HFFc6 (cell line): ENCODE results near the gene OPCML. TPM values are rescaled to one million over a fixed set of nuclear protein-coding genes. Genes with fewer than 3 reads are reported as not detected.

Experiments used
- DNase-seq: peaks from one replicate; pipeline ENCODE4 v3.0.0-alpha.2; 2018
- H3K27ac Mint-ChIP-seq: 2 replicates; pipeline ENCODE4 v1.8.0; 2020; ENCODE audit warnings: mild to moderate bottlenecking, mixed read lengths
- H3K27me3 Mint-ChIP-seq: 2 replicates; pipeline ENCODE4 v1.8.0; 2021; ENCODE audit warnings: mild to moderate bottlenecking, moderate library complexity, mixed read lengths; ENCODE audit not compliant: insufficient read depth
- H3K36me3 Mint-ChIP-seq: 2 replicates; pipeline ENCODE4 v1.8.0; 2021; ENCODE audit warnings: low read depth, mixed read lengths
- H3K4me1 Mint-ChIP-seq: 2 replicates; pipeline ENCODE4 v1.8.0; 2020; ENCODE audit warnings: low read depth, mixed read lengths
- H3K4me3 Mint-ChIP-seq: 2 replicates; pipeline ENCODE4 v1.8.0; 2020; ENCODE audit warnings: mild to moderate bottlenecking, moderate library complexity, mixed read lengths
- H3K9me3 Mint-ChIP-seq: 2 replicates; pipeline ENCODE4 v1.8.0; 2020; ENCODE audit warnings: mild to moderate bottlenecking, mixed read lengths
- total RNA-seq, 6 experiments: library from RNA; stranded (reverse); fragmentation: NEBNext Ultra II Directional; extraction: Animal tissue kit (Norgen Biotek cat#: 25700); gene quantifications; 2 replicates in 1 of 6; 3 replicates in 5 of 6; pipeline ENCODE4 v1.2.3, GENCODE V29; 2021
- TF ChIP-seq, protein P1 (sequence below): fragments of 200-600 bp; sonication (generic); IDR thresholded peaks from 2 replicates; pipeline ENCODE4 v1.5.0; 2021; ENCODE audit warnings: antibody characterized with exemption, mild to moderate bottlenecking

OPCML gene
- total RNA-seq, 6 experiments from 2014 or later = 0.11 to 1.7 (median 0.33) TPM

DNA sequence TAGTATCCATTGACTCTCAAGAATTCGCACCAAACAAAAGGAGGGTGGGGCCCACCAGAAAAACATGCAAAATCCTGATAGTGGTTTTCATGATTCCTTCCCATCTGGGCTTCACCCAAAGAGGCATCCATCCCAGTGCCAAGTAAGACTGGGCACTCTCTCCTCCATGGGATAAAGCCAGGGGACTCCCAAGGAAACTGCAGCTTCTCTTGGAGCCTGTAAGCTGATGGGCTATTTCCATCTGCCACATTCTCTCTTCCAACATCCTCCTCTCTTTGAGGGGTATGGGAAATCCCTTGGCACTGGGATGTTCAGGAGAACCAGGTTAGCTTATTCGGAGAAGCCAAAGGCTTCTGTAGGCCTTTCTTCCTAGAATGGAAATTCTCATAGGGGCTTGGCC is 10.8 kb downstream of the OPCML start:
- no peak overlapping the region for H3K4me3 Mint-ChIP-seq
- H3K4me1 Mint-ChIP-seq = no peaks in the 10 kb centered on the region
- H3K9me3 Mint-ChIP-seq = peaks cover 43% of the 10 kb centered on the region
- TF ChIP-seq, protein P1, sequence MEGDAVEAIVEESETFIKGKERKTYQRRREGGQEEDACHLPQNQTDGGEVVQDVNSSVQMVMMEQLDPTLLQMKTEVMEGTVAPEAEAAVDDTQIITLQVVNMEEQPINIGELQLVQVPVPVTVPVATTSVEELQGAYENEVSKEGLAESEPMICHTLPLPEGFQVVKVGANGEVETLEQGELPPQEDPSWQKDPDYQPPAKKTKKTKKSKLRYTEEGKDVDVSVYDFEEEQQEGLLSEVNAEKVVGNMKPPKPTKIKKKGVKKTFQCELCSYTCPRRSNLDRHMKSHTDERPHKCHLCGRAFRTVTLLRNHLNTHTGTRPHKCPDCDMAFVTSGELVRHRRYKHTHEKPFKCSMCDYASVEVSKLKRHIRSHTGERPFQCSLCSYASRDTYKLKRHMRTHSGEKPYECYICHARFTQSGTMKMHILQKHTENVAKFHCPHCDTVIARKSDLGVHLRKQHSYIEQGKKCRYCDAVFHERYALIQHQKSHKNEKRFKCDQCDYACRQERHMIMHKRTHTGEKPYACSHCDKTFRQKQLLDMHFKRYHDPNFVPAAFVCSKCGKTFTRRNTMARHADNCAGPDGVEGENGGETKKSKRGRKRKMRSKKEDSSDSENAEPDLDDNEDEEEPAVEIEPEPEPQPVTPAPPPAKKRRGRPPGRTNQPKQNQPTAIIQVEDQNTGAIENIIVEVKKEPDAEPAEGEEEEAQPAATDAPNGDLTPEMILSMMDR = no peak
- DNase-seq = no peak
- no peak overlapping the region for H3K27ac Mint-ChIP-seq
- H3K36me3 Mint-ChIP-seq = no peaks in the 10 kb centered on the region
- no peaks in the 10 kb centered on the region for H3K27me3 Mint-ChIP-seq

DNA sequence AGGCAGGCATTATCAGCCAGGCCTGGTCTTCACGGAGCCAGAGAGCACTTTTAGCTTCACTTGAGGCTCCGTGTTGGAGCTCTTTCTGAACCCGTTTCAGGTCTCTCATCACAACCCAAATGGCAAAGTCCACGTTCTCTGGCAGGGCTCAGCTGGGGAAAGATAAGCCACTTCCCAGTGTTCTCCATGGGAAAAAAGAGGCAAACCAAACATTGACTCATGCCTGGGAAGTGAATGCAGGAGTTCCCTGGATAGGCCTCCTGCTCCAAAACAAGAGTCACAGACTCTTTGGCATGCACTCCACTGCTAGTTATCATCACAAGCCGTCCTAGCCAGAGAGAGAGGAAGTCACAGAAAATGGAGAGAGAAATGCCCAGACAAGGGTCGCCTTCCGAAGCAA is 11.6 kb downstream of the OPCML start:
- Mint-ChIP-seq H3K27me3 (no peaks in the 10 kb centered on the region), H3K4me3 (no peak overlapping the region), H3K36me3 (no peaks in the 10 kb centered on the region), H3K27ac (no peak overlapping the region), H3K4me1 (no peaks in the 10 kb centered on the region), H3K9me3 (peaks cover 43% of the 10 kb centered on the region)
- no peak for DNase-seq
- TF ChIP-seq, protein P1 = no peak

DNA sequence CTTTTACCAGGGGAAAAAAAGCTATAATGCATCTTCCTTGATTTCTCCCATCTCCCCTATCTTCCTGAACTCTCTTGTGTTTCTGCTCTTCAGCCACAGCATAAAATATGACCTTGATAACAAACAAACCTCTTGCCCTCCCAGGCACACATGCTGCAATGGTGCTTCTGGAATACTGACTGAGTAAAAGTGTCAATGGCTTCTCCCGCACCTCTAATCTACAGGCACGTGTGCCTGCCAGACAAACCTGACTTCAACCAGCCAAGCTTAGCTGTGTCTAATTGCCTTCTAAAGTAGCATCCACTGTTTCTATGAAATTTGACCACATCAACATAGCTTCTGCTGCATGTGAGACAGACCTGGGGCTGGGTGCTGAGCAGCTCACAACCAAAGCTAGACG is 12.7 kb downstream of the OPCML start:
- H3K27me3 Mint-ChIP-seq = no peaks in the 10 kb centered on the region
- no peak overlapping the region for H3K4me3 Mint-ChIP-seq
- H3K4me1 Mint-ChIP-seq = no peaks in the 10 kb centered on the region
- H3K27ac Mint-ChIP-seq = no peak overlapping the region
- TF ChIP-seq, protein P1 = no peak
- H3K36me3 Mint-ChIP-seq = no peaks in the 10 kb centered on the region
- peaks cover 42% of the 10 kb centered on the region for H3K9me3 Mint-ChIP-seq
- DNase-seq = no peak

DNA sequence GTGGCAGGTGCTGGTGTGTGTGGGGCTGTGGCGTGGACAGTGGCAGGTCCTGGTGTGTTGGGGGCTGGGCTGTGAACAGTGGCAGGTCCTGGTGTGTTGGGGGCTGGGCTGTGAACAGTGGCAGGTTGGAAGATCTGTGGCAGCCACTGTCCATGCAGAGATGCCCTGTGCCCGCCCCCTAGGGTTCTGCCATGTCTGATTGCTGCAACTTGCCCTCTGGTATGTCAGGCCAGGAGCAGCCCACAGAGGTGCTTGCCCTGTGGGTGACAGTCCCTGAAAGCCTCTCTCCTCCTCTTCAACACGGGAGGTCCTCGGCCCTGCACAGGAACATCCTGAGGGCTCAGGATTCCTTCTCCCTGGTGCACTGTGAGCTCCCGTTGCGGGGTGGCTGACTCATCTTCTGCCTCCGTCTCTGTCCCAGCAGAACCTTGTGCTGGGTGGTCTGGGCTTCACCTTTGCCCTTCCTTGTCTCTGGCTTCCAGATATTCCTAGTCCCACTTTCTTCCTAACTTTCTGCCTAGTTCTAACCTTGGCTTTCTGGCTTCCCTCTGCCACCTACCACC is 13.5 kb downstream of the OPCML start:
- H3K27ac Mint-ChIP-seq = no peak overlapping the region
- no peak for DNase-seq
- TF ChIP-seq, protein P1 = no peak
- peaks cover 43% of the 10 kb centered on the region for H3K9me3 Mint-ChIP-seq
- H3K4me3 Mint-ChIP-seq = no peak overlapping the region
- H3K27me3 Mint-ChIP-seq = no peaks in the 10 kb centered on the region
- no peaks in the 10 kb centered on the region for H3K4me1 Mint-ChIP-seq
- H3K36me3 Mint-ChIP-seq = no peaks in the 10 kb centered on the region

DNA sequence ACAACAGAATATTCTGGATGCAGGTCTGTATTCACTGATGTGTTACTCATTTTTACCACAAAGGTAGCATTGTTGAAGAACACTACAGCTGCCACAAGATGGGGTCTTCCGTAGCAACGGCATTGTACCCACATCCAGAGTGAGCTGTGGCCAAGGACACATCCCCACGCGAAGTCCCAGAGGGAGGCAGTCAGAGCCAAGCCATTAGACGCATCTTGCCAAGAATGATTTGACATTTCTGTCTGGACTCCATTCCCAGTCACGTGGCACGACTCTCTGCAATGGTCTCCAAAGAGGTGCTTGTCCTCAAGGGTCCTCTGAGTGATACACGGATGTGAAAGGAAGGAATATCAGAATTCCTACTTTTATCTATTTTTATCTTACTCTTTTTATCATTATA is 15.5 kb downstream of the OPCML start:
- no peaks in the 10 kb centered on the region for H3K27me3 Mint-ChIP-seq
- H3K4me1 Mint-ChIP-seq = no peaks in the 10 kb centered on the region
- H3K27ac Mint-ChIP-seq = no peak overlapping the region
- TF ChIP-seq, protein P1 = no peak
- DNase-seq = no peak
- H3K9me3 Mint-ChIP-seq = peaks cover 60% of the 10 kb centered on the region
- 0 out of 2 replicates have a peak, but pooled peaks cover 5% of the 10 kb centered on the region for H3K36me3 Mint-ChIP-seq
- no peak overlapping the region for H3K4me3 Mint-ChIP-seq
